Measurements from ENCODE around the gene ZNF74.
"Not testable (repeated sequence)": the region's sequence is repeated elsewhere in the genome, so short reads cannot be mapped to it uniquely, and the experiment has no call there.

ZNF74 gene

GRCh38 chr22:20400606-20401375 is 6.8 kb downstream of the ZNF74 start:
- DNase-seq (ENCODE audit: low spot score): no peak

GRCh38 chr22:20401376-20402014 is 7.5 kb downstream of the ZNF74 start:
- no peak for DNase-seq (ENCODE audit: low spot score)

DNA sequence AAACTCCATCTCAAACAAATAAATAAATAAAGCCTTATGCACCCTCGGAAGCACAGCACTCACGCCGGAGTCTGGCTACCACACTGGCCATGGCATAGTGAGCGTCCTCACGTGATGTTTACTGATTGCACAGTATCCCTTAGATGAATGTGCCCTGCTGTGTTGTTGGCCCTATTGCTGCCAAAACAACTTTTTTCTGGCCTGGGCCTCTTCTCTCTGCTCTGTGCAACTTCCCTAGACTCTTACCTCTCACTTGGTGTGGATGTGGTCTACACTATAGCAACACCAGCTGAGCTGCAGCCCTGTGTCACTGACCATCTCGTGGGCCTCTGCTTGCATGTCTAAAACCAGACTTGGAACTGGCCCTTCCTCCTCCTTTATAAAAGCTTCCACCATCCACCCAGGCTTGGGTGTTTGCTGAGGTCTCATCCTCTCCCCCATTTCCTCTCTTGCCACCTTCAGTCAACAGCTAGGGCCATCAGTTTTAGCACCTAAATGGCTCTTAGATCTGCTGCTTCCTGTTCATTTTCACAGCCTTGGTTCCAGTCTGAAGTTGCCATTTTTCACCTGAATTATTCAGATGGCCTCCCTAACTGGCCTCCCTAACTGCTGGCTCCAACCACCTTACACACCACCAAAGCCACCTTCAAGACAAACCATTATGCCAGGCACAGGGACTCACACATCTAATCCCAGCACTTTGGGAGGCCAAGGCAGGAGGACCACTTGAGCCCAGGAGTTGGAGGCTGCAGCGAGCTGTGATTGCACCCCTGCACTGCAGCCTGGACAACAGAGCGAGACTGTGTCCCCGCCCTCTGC is 9.2 kb downstream of the ZNF74 start:
- no peak for DNase-seq (ENCODE audit: low spot score)

DNA sequence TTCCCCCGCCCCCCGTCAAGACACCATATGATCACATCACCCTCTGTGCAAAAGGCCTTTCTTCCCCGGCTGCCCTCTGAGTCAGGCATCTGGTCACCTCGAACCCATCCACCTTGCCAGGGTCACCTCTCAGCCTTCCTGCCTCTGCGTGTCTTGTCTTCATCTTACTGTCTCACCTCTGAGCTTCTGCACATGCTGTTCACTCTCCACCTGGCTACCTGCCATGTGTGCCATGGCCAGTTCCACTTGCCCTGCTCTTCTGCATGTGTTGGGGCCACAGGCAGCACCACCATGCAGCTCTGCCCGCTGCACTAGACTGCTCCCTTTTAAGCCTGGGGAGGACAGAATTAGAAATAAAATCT is 9.8 kb downstream of the ZNF74 start:
- no peak for DNase-seq (ENCODE audit: low spot score)

DNA sequence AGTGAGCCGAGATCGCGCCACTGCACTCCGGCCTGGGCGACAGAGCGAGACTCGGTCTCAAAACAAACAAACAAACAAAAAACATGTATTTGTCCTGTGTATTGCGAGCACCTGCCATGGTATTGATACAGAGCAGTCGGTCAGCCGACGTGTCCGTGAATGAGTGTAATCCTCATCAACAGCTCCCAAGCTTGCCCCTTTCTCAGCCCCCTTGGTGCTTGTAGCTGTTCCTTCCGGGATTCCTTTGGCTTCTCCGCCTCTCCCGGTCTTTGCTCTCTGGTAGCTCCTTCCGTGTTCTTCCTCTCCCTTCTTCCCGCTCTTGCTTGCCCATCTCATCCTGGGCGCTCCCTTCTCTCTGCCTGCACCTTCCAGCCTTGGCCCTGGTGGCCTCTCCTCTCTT is 10.9 kb downstream of the ZNF74 start:
- no peak for DNase-seq (ENCODE audit: low spot score)

GRCh38 chr22:20405291-20405930 is 11.5 kb downstream of the ZNF74 start:
- DNase-seq (ENCODE audit: low spot score): no peak

- no peak for DNase-seq (ENCODE audit: low spot score)
Observed at GRCh38 chr22:20405931-20406685, 12.2 kb downstream of the ZNF74 start.

DNA sequence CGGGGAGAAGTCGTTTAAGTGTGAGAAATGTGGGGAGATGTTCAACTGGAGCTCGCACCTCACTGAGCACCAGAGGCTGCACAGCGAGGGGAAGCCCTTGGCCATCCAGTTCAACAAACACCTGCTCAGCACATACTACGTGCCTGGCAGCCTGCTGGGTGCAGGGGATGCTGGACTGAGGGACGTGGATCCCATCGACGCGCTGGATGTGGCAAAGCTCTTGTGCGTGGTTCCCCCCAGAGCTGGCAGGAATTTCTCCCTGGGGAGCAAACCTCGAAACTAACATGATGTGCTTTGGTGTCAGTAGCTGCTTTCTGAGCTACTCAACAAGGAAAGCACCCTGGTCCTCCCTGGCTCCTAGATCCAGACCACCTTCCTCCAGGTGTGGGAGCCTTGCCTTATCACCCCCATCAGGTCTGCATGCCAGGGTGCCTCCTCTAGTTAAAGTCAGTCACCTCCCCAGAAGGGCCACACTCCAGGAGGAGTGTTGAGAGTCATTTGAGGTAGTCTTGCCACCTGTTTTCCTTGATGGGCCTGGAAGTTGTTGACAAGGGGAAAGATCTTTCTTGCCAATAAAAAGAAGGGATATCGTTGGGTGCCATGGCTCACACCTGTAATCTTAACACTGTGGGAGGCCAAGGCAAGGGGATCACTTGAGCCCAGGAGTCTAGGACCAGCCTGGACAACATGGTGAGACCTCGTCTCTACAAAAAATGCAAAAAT is 12.9 kb downstream of the ZNF74 start:
- no peak for DNase-seq (ENCODE audit: low spot score)

- no peak for DNase-seq (ENCODE audit: low spot score)
Observed at GRCh38 chr22:20407829-20408228, 13.9 kb downstream of the ZNF74 start.

DNA sequence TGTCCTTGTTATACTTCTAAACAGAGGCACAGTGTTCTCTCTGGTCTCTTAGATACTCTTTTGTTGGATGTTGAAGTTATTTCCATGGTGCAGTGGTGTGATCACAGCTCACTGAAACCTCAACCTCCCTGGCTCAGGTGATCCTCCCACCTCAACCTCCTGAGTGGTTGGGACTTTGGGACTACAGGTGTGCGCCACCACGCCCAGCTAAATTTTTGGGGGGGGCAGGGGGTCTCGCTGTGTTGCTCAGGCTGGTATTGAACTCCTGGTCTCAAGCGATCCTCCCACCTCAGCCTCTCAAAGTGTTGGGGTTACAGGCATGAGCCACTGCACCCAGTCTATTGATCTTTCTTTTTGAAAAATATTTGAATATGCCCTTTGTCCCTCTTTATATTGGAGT is 14.9 kb downstream of the ZNF74 start:
- DNase-seq (ENCODE audit: low spot score): no peak

- not testable (repeated sequence) for DNase-seq (ENCODE audit: low spot score)
Observed at GRCh38 chr22:20409385-20409784, 15.4 kb downstream of the ZNF74 start.

- DNase-seq (ENCODE audit: low spot score): no peak
Observed at GRCh38 chr22:20412474-20413216, 18.7 kb downstream of the ZNF74 start.

DNA sequence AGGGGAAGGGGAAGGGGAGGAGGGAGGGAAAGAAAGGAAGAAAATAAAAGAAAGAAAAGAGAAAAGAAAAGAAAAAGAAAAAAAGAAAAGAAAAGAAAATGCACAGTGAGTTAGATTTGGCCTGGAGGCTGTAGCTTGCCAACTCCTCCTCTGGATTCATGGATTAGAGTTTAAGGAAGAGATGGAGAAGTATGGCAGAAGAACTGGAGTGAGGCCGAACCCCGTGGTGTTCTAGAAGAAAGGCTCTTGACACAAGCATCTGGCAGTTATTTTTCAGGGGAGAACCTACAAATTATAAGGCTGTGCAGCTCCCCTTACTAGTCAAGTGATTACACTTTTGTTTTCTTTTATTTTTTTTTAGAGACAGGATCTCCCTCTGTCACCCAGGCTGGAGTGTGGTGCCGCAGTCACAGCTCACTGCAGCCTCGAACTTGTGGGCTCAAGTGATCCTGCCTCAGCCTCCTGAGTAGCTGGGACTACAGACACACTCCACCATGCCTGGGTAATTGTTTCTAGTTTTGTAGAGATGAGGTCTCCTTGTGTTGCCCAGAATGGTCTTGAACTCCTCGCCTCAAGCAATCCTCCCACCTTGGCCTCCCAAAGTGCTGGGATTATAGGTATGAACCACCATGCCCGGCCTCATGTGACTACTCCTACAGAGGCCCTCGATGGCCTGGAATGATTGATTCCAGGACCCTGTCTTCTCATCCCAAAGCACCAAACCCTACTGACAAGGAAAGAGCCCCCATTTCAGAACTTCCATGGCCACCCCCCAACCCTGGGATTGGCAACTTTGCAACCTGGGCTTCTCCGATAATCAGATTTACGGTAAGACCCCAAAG is 19.5 kb downstream of the ZNF74 start:
- no peak for DNase-seq (ENCODE audit: low spot score)

GRCh38 chr22:20414059-20414440 is 20.1 kb downstream of the ZNF74 start:
- DNase-seq (ENCODE audit: low spot score): no peak

- no peak for DNase-seq (ENCODE audit: low spot score)
Observed at GRCh38 chr22:20414450-20414849, 20.5 kb downstream of the ZNF74 start.

DNA sequence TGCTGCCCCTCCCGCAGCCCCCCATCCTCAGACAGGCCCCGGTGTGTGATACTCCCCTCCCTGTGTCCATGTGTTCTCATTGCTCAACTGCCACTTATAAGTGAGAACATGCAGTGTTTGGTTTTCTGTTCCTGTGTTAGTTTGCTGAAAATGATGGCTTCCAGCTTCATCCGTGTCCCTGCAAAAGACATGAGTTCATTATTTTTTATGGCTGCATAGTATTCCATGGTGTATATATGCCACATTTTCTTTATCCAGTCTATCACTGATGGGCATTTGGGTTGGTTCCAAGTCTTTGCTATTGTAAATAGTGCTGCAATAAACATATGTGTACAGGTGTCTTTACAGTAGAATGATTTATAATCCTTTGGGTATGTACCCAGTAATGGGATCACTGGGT is 21.3 kb downstream of the ZNF74 start:
- DNase-seq (ENCODE audit: low spot score): not testable (repeated sequence)

DNA sequence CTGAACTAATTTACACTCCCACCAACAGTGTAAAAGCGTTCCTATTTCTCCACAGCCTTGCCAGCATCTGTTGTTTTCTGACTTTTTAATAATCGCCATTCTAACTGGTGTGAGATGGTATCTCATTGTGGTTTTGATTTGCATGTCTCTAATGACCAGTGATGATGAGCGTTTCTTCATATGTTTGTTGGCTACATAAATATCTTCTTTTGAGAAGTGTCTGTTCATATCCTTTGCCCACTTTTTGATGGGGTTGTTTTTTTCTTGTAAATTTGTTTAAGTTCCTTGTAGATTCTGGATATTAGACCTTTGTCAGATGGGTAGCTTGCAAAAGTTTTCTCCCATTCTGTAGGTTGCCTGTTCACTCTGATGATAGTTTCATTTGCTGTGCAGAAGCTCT is 21.7 kb downstream of the ZNF74 start:
- DNase-seq (ENCODE audit: low spot score): not testable (repeated sequence)

DNA sequence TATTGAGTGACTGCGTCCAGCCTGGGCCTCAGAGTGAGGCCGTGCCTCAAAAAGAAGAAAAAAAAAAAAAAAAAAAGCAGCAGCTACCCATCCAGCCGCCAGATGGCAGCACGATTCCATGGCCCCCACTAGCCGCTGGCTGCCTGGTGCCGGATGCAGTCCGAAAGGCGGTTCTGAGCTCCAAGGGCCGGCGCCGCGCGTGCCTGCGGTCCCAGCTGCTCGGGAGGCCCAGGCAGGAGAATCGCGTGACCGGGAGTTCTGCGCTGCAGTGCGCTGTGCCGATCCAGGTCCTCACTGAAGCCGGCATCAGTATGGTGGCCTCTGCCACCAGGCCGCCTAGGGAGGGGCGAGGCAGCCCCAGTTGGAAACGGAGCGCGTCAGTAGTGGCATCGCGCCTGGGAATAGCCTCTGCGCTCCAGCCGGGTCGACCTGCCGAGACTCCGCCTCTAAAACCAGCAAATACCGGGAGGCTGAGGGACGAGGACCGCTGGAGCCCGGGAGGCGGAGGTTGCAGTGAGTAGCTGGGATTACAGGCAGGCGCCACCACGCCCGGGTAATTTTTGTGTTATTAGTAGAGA is 24.3 kb downstream of the ZNF74 start:
- peak; percentile 69 for DNase-seq (ENCODE audit: low spot score)

GRCh38 chr22:20419664-20419951 is 25.7 kb downstream of the ZNF74 start:
- no peak for DNase-seq (ENCODE audit: low spot score)
